ENCODE results near the gene REEP1.
"Not testable (repeated sequence)": the region's sequence is repeated elsewhere in the genome, so short reads cannot be mapped to it uniquely, and the experiment has no call there.

Gene REEP1

DNA sequence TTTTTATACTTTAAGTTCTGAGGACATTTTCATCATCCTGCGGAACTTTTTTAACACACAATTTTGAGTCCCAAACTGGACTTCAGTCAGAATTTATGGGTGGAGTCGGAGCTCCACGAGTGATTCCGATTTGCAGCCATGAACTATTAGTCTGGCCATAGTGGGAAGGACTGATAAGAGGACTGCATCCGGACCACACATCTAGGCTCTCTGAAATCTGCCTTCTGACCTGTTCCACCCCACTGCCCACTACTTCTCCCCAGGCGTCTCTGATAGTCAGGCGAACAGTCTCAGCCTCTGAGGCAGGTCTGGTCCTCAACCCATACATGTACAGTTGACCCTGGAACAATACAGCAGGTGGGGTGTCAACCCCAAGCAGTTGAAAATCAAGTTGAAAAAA, 133.0 kb downstream of the REEP1 start:
- DNase-seq (ENCODE audit: low spot score): no peak
- in situ Hi-C loops (cut with MboI; ENCODE audit: low sequenced_read_pairs, unreplicated experiment): no loop called here
- TF ChIP-seq CTCF (IDR thresholded peaks at IDR 0.05; ENCODE audit: borderline replicate concordance, control extremely low read depth, extremely low read depth, insufficient read depth, missing control alignments): no peak

DNA sequence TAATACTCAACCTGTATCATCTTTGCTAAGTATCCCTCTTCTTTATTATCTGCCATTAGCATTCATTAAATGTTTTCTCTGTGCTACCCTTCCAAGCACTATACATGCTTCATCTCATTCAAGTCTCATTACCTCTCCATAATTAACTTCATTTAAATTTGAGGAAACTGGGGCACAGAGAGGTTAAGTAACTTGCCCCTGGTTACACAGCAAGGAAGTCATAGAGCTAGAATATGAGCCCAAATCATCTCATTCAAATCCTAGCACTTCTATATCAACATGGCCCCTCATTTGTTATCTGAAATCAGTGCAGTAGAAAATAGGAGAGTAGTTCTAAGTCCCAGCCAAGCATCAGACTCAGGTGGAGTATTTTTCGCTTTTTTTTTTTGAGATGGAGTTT, 133.8 kb downstream of the REEP1 start:
- no peak for TF ChIP-seq CTCF (IDR thresholded peaks at IDR 0.05; ENCODE audit: borderline replicate concordance, control extremely low read depth, extremely low read depth, insufficient read depth, missing control alignments)
- in situ Hi-C loops (cut with MboI; ENCODE audit: low sequenced_read_pairs, unreplicated experiment): no loop called here
- no peak for DNase-seq (ENCODE audit: low spot score)

GRCh38 chr2:86202702-86203101, 134.7 kb downstream of the REEP1 start:
- TF ChIP-seq CTCF (IDR thresholded peaks at IDR 0.05; ENCODE audit: borderline replicate concordance, control extremely low read depth, extremely low read depth, insufficient read depth, missing control alignments): no peak
- in situ Hi-C loops (cut with MboI; ENCODE audit: low sequenced_read_pairs, unreplicated experiment): no loop called here
- DNase-seq (ENCODE audit: low spot score): no peak

GRCh38 chr2:86202336-86202692, 135.1 kb downstream of the REEP1 start:
- in situ Hi-C loops (cut with MboI; ENCODE audit: low sequenced_read_pairs, unreplicated experiment): no loop called here
- DNase-seq (ENCODE audit: low spot score): no peak
- TF ChIP-seq CTCF (IDR thresholded peaks at IDR 0.05; ENCODE audit: borderline replicate concordance, control extremely low read depth, extremely low read depth, insufficient read depth, missing control alignments): no peak

DNA sequence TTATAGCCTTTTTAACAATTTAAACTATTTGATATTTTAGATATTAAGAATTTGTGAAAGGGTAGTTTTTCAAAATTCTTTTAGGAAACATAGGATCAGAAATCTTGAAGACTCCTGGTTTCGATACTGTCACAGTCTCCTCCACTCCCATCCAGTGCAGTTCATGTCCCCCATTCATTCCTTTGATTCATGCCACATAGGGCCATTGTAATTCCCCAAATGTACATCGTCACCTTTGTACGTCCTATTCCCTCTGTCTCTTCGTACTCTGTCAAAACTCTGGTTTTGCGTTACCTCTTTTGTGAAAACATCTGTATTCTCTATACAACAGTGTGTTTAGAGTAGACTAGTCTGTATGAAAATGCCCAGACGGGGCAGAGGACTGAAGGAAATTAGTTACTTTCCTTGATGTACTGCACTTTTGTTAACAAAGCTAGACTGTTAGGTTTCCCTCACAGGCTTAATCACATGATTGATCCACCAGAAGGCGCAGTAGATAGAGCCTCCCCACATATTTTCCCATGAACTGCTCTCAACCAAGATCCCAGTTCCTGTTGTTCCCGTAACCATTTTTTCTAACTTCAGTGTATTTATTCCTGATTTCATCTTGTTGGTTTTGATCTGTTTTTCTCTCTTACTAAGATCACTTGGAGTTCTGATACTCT, 135.6 kb downstream of the REEP1 start:
- in situ Hi-C loops (cut with MboI; ENCODE audit: low sequenced_read_pairs, unreplicated experiment): no loop called here

DNA sequence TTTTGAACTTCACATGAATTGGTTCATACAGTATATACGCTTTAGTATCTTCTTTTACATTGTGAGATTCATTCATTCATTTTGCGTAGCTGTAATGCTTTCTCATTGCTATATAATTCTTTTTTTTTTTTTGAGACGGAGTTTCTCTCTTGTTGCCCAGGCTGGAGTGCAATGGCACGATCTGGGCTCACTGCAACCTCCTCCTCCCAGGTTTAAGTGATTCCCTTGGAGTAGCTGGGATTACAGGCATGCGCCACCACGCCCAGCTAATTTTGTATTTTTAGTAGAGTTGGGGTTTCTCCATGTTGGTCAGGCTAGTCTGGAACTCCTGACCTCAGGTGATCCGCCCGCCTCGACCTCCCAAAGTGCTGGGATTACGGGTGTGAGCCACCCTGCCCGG, 136.9 kb downstream of the REEP1 start:
- DNase-seq (ENCODE audit: low spot score); in situ Hi-C loops (cut with MboI; ENCODE audit: low sequenced_read_pairs, unreplicated experiment): not testable (repeated sequence)

More for the DNA sequence above, 135.6 kb downstream of the REEP1 start:
- TF ChIP-seq CTCF (IDR thresholded peaks at IDR 0.05; ENCODE audit: borderline replicate concordance, control extremely low read depth, extremely low read depth, insufficient read depth, missing control alignments): no peak
- DNase-seq (ENCODE audit: low spot score): no peak

DNA sequence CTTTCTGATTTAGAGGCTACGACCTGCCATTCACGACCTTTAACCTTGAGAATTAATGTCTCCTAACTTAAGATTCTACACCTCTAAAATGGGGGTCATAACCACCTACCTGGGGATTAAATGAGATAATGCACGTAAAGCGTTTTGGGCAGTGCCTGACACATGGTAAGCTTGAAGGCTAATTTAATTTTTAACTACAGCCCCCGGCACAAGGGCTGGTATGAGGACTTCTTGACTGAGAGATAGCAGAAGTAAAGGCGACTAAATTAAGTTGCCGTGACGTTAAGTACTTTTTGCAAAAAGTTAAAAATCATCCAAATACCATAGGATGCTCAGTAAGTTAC, 137.6 kb downstream of the REEP1 start:
- TF ChIP-seq CTCF (IDR thresholded peaks at IDR 0.05; ENCODE audit: borderline replicate concordance, control extremely low read depth, extremely low read depth, insufficient read depth, missing control alignments): no peak
- DNase-seq (ENCODE audit: low spot score): no peak
- in situ Hi-C loops (cut with MboI; ENCODE audit: low sequenced_read_pairs, unreplicated experiment): loop anchor here (10.0 kb wide), 1 partner anchor 445 kb away; no protein-coding TSS in a partner anchor

Data from GM13976 (cell line).